GM12878 (cell line): ENCODE data around the gene NUB1. TPM values are rescaled to one million over a fixed set of nuclear protein-coding genes. Genes with fewer than 3 reads are reported as not detected.

Source experiments
- ATAC-seq: fragments of 200-7000 bp; cut with Tn5 transposase; 3 replicates; pipeline ENCODE4 v1.9.1; 2020; ENCODE audit warnings: mild to moderate bottlenecking, moderate library complexity
- BruUV-seq: library from RNA; stranded (reverse); fragments of 400-500 nt; replicated peaks from 2 replicates; lab custom pipeline; 2021; lab: Mats Ljungman, UMichigan
- CTCF ChIA-PET: fragments of 300-600 bp; sonication (Branson Sonifier 250); formaldehyde crosslinking; extraction: SDS; loops from one replicate; lab custom pipeline; 2021; ENCODE audit warnings: inconsistent platforms; lab: Yijun Ruan, JAX
- POLR2A ChIA-PET: fragments of 350-600 bp; formaldehyde crosslinking; extraction: SDS; loops from one replicate; lab custom pipeline; 2021; ENCODE audit warnings: inconsistent platforms; lab: Charles Lee
- RAD21 ChIA-PET: fragments of 300-600 bp; sonication (Branson Sonifier 250); formaldehyde crosslinking; loops from one replicate; lab custom pipeline; 2023; ENCODE audit warnings: antibody characterized with exemption; ENCODE audit not compliant: unreplicated experiment; lab: Charles Lee
- SMC1A ChIA-PET: fragments of 300-600 bp; sonication (Branson Sonifier 250); formaldehyde crosslinking; loops from one replicate; lab custom pipeline; 2023; ENCODE audit not compliant: unreplicated experiment, uncharacterized antibody; lab: Charles Lee
- DNase-seq: peaks from one replicate; pipeline ENCODE4 v3.0.0-alpha.2; 2011; ENCODE audit warnings: low read depth, low spot score
- FAIRE-seq: peaks from 3 replicates; lab custom pipeline; 2011; peaks lifted over from hg19 to GRCh38; lab: Jason Lieb, UNC
- H2AFZ ChIP-seq: 2 replicates; pipeline ENCODE4 v1.6.0; 2011; ENCODE audit warnings: low read depth, low read length, control low read depth; ENCODE audit not compliant: control insufficient read depth
- H3K27ac ChIP-seq: 2 replicates; pipeline ENCODE4 v1.5.1; 2011; ENCODE audit warnings: control low read depth; ENCODE audit not compliant: control insufficient read depth, insufficient read depth
- H3K27me3 ChIP-seq, 2 experiments: replicated peaks in 1 of 2; 2 replicates each; pipeline versions ENCODE4 v1.6.0 to v1.6.1; 2011; ENCODE audit warnings: low read length in 1 of 2; ENCODE audit not compliant: control insufficient read depth in 2 of 2, insufficient read depth in 2 of 2
- H3K36me3 ChIP-seq, 2 experiments: 2 replicates each; pipeline ENCODE4 v1.5.1; 2011; ENCODE audit warnings: low read length in 1 of 2; ENCODE audit not compliant: control insufficient read depth in 2 of 2, insufficient read depth in 2 of 2
- H3K4me1 ChIP-seq: 2 replicates; pipeline ENCODE4 v1.6.1; 2011; ENCODE audit warnings: mild to moderate bottlenecking, low read length, moderate library complexity, mixed read lengths; ENCODE audit not compliant: control insufficient read depth, insufficient read depth
- H3K4me2 ChIP-seq: 2 replicates; pipeline ENCODE4 v1.6.0; 2011; ENCODE audit warnings: control low read depth; ENCODE audit not compliant: control insufficient read depth, insufficient read depth
- H3K4me3 ChIP-seq: fragments of 200-600 bp; sonication (generic); 2 replicates; pipeline ENCODE4 v1.5.1; 2016
- H3K79me2 ChIP-seq: 2 replicates; pipeline ENCODE4 v1.6.0; 2011; ENCODE audit warnings: low read length; ENCODE audit not compliant: control insufficient read depth, insufficient read depth
- H3K9ac ChIP-seq: 2 replicates; pipeline ENCODE4 v1.8.0; 2011; ENCODE audit warnings: low read length, control low read depth, mixed read lengths; ENCODE audit not compliant: control insufficient read depth, insufficient read depth
- H3K9me3 ChIP-seq: replicated peaks from 3 replicates; pipeline ENCODE4 v1.5.1; 2011; ENCODE audit warnings: mild to moderate bottlenecking, low read length; ENCODE audit not compliant: control insufficient read depth, insufficient read depth
- H4K20me1 ChIP-seq: 2 replicates; pipeline ENCODE4 v1.6.0; 2011; ENCODE audit not compliant: control insufficient read depth, insufficient read depth
- BHLHE40 ChIP-seq, 2 experiments: fragments of 450-650 bp in 1 of 2; IDR thresholded peaks; 2 replicates each; pipeline ENCODE4 v1.6.1; 2011 to 2017; ENCODE audit warnings: low read depth in 2 of 2, borderline replicate concordance in 1 of 2, improper control_type of control experiment in 1 of 2, low read length in 1 of 2, mild to moderate bottlenecking in 1 of 2
- CBX3 ChIP-seq: fragments of 200-600 bp; sonication (generic); IDR thresholded peaks from 2 replicates; pipeline ENCODE4 v1.6.1; 2016; ENCODE audit warnings: low read depth, borderline replicate concordance
- CBX5 ChIP-seq: sonication (generic); IDR thresholded peaks from 2 replicates; pipeline ENCODE4 v1.6.1; 2016; ENCODE audit warnings: low read depth, moderate library complexity, mild to moderate bottlenecking, inconsistent platforms
- E4F1 ChIP-seq: fragments of 450-650 bp; IDR thresholded peaks from 2 replicates; pipeline ENCODE4 v1.6.1; 2018; ENCODE audit warnings: borderline replicate concordance, mild to moderate bottlenecking; ENCODE audit not compliant: partially characterized antibody
- GABPA ChIP-seq: IDR thresholded peaks from 2 replicates; pipeline ENCODE4 v1.6.1; 2014; ENCODE audit warnings: antibody characterized with exemption, low read depth, mild to moderate bottlenecking, inconsistent platforms
- HCFC1 ChIP-seq: fragments of 150-350 bp; IDR thresholded peaks from 2 replicates; pipeline ENCODE4 v1.6.1; 2014; ENCODE audit warnings: low read length
- KLF5 ChIP-seq: fragments of 450-650 bp; IDR thresholded peaks from 2 replicates; pipeline ENCODE4 v1.6.1; 2014; ENCODE audit warnings: mild to moderate bottlenecking; ENCODE audit not compliant: partially characterized antibody
- RAD51 ChIP-seq: fragments of 450-650 bp; IDR thresholded peaks from 2 replicates; pipeline ENCODE4 v1.6.1; 2016; ENCODE audit warnings: moderate library complexity, mild to moderate bottlenecking, inconsistent platforms
- SP1 ChIP-seq: IDR thresholded peaks from one replicate; pipeline ENCODE4 v1.6.1; 2011; ENCODE audit warnings: low read depth, low read length
- SREBF2 ChIP-seq: IDR thresholded peaks from 2 replicates; pipeline ENCODE4 v1.6.1; 2012; ENCODE audit warnings: mild to moderate bottlenecking, low read length
- STAT3 ChIP-seq: IDR thresholded peaks from 2 replicates; pipeline ENCODE4 v1.6.1; 2011; ENCODE audit warnings: low read depth, low read length, improper control_type of control experiment
- SUZ12 ChIP-seq: fragments of 200-600 bp; sonication (generic); IDR thresholded peaks from one replicate; pipeline ENCODE4 v1.6.1; 2018; ENCODE audit warnings: antibody characterized with exemption, mild to moderate bottlenecking; ENCODE audit not compliant: unreplicated experiment
- USF2 ChIP-seq: IDR thresholded peaks from 2 replicates; pipeline ENCODE4 v1.6.1; 2011; ENCODE audit warnings: low read depth, low read length, improper control_type of control experiment, borderline replicate concordance
- ZSCAN29 ChIP-seq: fragments of 450-650 bp; IDR thresholded peaks from 2 replicates; pipeline ENCODE4 v1.6.1; 2017; ENCODE audit warnings: mild to moderate bottlenecking, moderate library complexity
- WGBS: methylation state at CpG from one replicate; pipeline ENCODE4 v1.1.6; 2016; ENCODE audit warnings: low lambda C conversion rate; ENCODE audit not compliant: insufficient replicate concordance, insufficient coverage; ENCODE audit errors: missing lambda C conversion rate; 5-methylcytosine and 5-hydroxymethylcytosine counted together
- in situ Hi-C: fragments of 300-500 bp; cut with MboI; formaldehyde crosslinking; loops from 9 replicates; pipeline ENCODE4 v1.14.3; 2018; ENCODE audit warnings: mixed read lengths
- intact Hi-C: fragments of 100-400 bp; cut with micrococcal nuclease; formaldehyde crosslinking; loops from one replicate; pipeline ENCODE4 v1.14.2; 2022; ENCODE audit not compliant: unreplicated experiment
- polyA plus RNA-seq, 11 experiments: library from polyadenylated mRNA; depleted of rRNA in 4 of 11; unstranded in 6 of 11; stranded (reverse) in 5 of 11; fragments of >200 nt; fragmentation: Nextera tagmentation in 4 of 11; fragmentation: Illumina TruSeq in 1 of 11; extraction: Ambion mirVana in 4 of 11; extraction: Trizol in 1 of 11; gene quantifications; 1 replicate in 1 of 11; 2 replicates in 10 of 11; pipeline versions ENCODE4 v1.2.1 to v1.2.3, GENCODE V29; 2011 to 2016; ENCODE audit warnings: inconsistent platforms in 2 of 11, missing spikeins in 2 of 11, low read depth in 1 of 11
- total RNA-seq, 4 experiments: library from RNA; depleted of rRNA in 3 of 4; stranded (reverse); fragments of >200 nt in 3 of 4; fragmentation: Illumina TruSeq in 1 of 4; extraction: Trizol in 1 of 4; gene quantifications; 2 replicates each; pipeline versions ENCODE4 v1.2.1 to v1.2.3, GENCODE V29; 2013 to 2021

Gene NUB1
- total and polyA plus RNA-seq, 10 of the 15 experiments (the other 5 are each of a cell fraction or from before 2014, with no cell fraction given), result 24.1 to 102 (median 49.0) TPM

GRCh38 chr7:151427705-151428377 is 86.2 kb downstream of the NUB1 start:
- Histone ChIP-seq H4K20me1 (no peaks in the 10 kb centered on the region), H3K9ac (no peak overlapping the region), H3K4me3 (no peak overlapping the region), H3K27me3 (no peaks in the 10 kb centered on the region; a peak in 1 of 4 replicates), H3K4me2 (no peak overlapping the region), H3K79me2 (no peaks in the 10 kb centered on the region), H3K36me3 (no peaks in the 10 kb centered on the region), H2AFZ (no peak overlapping the region), H3K9me3 (no peaks in the 10 kb centered on the region; the same call in 2 of the 3 replicates), H3K4me1 (peaks cover 17% of the 10 kb centered on the region), H3K27ac (no peak overlapping the region)
- ATAC-seq, result no peak
- no peak for DNase-seq
- ChIA-PET RAD21 (no interaction called here), CTCF (no interaction called here), POLR2A (no interaction called here), SMC1A (no interaction called here)
- in situ Hi-C loops (no loop called here), intact Hi-C loops (no loop called here)
- BruUV-seq, result no TSS peak
- no peak for TF ChIP-seq STAT3
- no peak for TF ChIP-seq BHLHE40 (IDR thresholded peaks at IDR 0.05; ENCODE audit: borderline replicate concordance in 1 of 2, low read depth in 2 of 2, low read length in 1 of 2)
- no peak for TF ChIP-seq HCFC1
- TF ChIP-seq CBX5, result no peak
- TF ChIP-seq ZSCAN29, result no peak
- no peak for TF ChIP-seq RAD51
- TF ChIP-seq GABPA, result no peak
- no peak for TF ChIP-seq SP1
- no peak for TF ChIP-seq SREBF2
- no peak for TF ChIP-seq SUZ12
- no peak for TF ChIP-seq KLF5
- TF ChIP-seq USF2, result no peak
- TF ChIP-seq CBX3, result no peak
- no peak for TF ChIP-seq E4F1
- FAIRE-seq, result no peak
- 51% methylated on average over 9 of the region's 10 CpGs for WGBS
